Measurements from ENCODE around the gene LMF1. TPM values are rescaled to one million over a fixed set of nuclear protein-coding genes. Genes with fewer than 3 reads are reported as not detected.

The LMF1 gene
- total RNA-seq, 1 experiment from 2014 or later, result 12.8 TPM

DNA sequence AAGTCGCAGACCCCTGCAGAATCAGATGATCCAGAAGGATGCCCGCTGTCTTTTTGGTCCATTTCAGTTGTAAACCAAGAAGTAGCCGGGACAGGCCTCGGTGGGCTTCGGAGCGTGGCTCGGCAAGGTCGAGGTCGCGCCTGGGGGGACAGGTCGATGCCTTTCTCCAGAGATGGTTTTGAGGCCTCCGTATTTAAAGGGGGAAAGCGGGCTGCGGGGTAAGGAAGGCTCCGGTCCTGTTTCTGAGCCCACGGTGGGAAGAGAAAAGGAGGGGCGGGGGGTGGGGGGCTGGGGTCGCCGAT lies 162.7 kb downstream of the LMF1 start:
- ChIA-PET POLR2A (no interaction called here), CTCF (no interaction called here), RAD21 (ENCODE audit: low non-redundant PET in 1 of 2, low total read pairs in 2 of 2, uncharacterized antibody in 2 of 2, unreplicated experiment in 2 of 2) (no interaction called here)
- Histone ChIP-seq H3K4me2 (ENCODE audit: low read length) (peak overlapping the region; percentile 93), H3K9me3 (ENCODE audit: control insufficient read depth in 1 of 2, insufficient read depth in 1 of 2, low read depth in 1 of 2, low read length in 2 of 2) (no peaks in the 10 kb centered on the region; a peak in 1 of 4 replicates), H3K36me3 (ENCODE audit: control insufficient read depth in 1 of 2, insufficient read depth in 2 of 2, low read length in 2 of 2) (no peaks in the 10 kb centered on the region), H3K9me2 (ENCODE audit: insufficient read depth) (no peaks in the 10 kb centered on the region), H3K79me2 (ENCODE audit: insufficient read depth, low read length) (peaks cover 10% of the 10 kb centered on the region; the same call in 1 of the 2 replicates), H4K20me1 (ENCODE audit: insufficient read depth) (no peaks in the 10 kb centered on the region), H2AFZ (ENCODE audit: low read depth, low read length, poor library complexity, severe bottlenecking) (peak overlapping the region; percentile 73), H3K27me3 (ENCODE audit: insufficient read depth, low read length) (no peaks in the 10 kb centered on the region), H3K9ac (ENCODE audit: low read length) (peak overlapping the region; percentile 86), H3K4me1 (ENCODE audit: control insufficient read depth in 1 of 2, insufficient read depth in 2 of 2, low read length in 2 of 2) (peaks cover 4 to 18% of the 10 kb centered on the region in 2 experiments; a peak in 3 of 4 replicates), H3K27ac (ENCODE audit: low read depth, low read length) (peak overlapping the region; percentile 99), H3K4me3 (replicated peaks in 1 of 2; ENCODE audit: low read depth in 1 of 2, low read length in 2 of 2) (peak overlapping the region; percentile 74 to 93)
- BruUV-seq (replicated peaks), result no TSS peak
- TF ChIP-seq POLR2A (IDR thresholded peaks at IDR 0.05; ENCODE audit: borderline replicate concordance, extremely low read depth, insufficient read depth, insufficient read length) (no peak), ZNF274 (IDR thresholded peaks at IDR 0.05; ENCODE audit: low read depth, low read length) (no peak), FOSL1 (IDR thresholded peaks at IDR 0.05; ENCODE audit: low read depth) (no peak), EZH2phosphoT487 (IDR thresholded peaks at IDR 0.05; ENCODE audit: borderline replicate concordance) (no peak), YY1 (IDR thresholded peaks at IDR 0.05; ENCODE audit: extremely low read depth, insufficient replicate concordance, low read depth, low read length) (no peak), EZH2 (IDR thresholded peaks at IDR 0.05) (no peak), ELF1 (IDR thresholded peaks at IDR 0.05; ENCODE audit: borderline replicate concordance, low read depth) (no peak), TCF7L2 (IDR thresholded peaks at IDR 0.05; ENCODE audit: borderline replicate concordance, extremely low read depth, insufficient read depth, insufficient read length) (no peak), SP1 (IDR thresholded peaks at IDR 0.05; ENCODE audit: low read depth) (no peak), CEBPB (IDR thresholded peaks at IDR 0.05; ENCODE audit: low read depth) (no peak), SRF (IDR thresholded peaks at IDR 0.05; ENCODE audit: low read depth) (no peak), ZFX (IDR thresholded peaks at IDR 0.05) (no peak), SIN3A (IDR thresholded peaks at IDR 0.05; ENCODE audit: low read depth) (no peak), CBX3 (IDR thresholded peaks at IDR 0.05; ENCODE audit: low read depth) (no peak), JUND (IDR thresholded peaks at IDR 0.05) (no peak)
- TF ChIP-seq, protein P1, sequence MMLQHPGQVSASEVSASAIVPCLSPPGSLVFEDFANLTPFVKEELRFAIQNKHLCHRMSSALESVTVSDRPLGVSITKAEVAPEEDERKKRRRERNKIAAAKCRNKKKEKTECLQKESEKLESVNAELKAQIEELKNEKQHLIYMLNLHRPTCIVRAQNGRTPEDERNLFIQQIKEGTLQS (IDR thresholded peaks at IDR 0.05), result no peak
- TF ChIP-seq, protein P2, sequence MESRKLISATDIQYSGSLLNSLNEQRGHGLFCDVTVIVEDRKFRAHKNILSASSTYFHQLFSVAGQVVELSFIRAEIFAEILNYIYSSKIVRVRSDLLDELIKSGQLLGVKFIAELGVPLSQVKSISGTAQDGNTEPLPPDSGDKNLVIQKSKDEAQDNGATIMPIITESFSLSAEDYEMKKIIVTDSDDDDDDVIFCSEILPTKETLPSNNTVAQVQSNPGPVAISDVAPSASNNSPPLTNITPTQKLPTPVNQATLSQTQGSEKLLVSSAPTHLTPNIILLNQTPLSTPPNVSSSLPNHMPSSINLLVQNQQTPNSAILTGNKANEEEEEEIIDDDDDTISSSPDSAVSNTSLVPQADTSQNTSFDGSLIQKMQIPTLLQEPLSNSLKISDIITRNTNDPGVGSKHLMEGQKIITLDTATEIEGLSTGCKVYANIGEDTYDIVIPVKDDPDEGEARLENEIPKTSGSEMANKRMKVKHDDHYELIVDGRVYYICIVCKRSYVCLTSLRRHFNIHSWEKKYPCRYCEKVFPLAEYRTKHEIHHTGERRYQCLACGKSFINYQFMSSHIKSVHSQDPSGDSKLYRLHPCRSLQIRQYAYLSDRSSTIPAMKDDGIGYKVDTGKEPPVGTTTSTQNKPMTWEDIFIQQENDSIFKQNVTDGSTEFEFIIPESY (IDR thresholded peaks at IDR 0.05; ENCODE audit: extremely low read depth, insufficient replicate concordance, low read length), result no peak
- intact Hi-C loops (cut with micrococcal nuclease), result no loop called here
- ATAC-seq, result no peak
- no peak for DNase-seq (ENCODE audit: low read depth, low spot score)

Measured in HCT116 (cell line).